VCaP (cell line): ENCODE measurements around the gene CAMTA1.
"Not testable (repeated sequence)": the region's sequence is repeated elsewhere in the genome, so short reads cannot be mapped to it uniquely, and the experiment has no call there.

Source experiments
- H3K27ac ChIP-seq: fragments of 450-650 bp; 2 replicates; pipeline ENCODE4 v1.5.1; 2017
- TF ChIP-seq, protein P1 (sequence below): fragments of 450-650 bp; conservative IDR thresholded peaks from 2 replicates; pipeline ENCODE4 v1.5.1; 2017; ENCODE audit warnings: mild to moderate bottlenecking, moderate library complexity

Gene CAMTA1

DNA sequence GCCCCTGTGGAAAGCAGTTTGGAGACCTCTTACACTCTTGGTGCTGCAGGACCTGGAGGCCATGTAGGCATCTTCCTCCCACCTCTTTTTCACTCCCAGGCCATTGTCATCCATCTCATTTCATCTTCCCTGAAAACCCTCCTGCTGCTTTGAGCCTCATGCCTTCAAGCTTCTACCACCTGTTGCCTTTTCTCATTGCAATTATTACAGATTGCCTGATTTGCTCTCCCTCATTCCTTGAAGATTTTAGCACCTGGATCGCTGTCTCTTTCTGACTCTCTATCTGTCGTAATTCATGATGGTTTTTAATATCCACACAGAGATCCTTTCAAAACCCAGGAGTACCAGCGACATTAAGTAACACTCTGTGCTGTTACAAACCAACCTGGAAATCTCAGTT lies 350.2 kb downstream of the CAMTA1 start:
- TF ChIP-seq, protein P1, sequence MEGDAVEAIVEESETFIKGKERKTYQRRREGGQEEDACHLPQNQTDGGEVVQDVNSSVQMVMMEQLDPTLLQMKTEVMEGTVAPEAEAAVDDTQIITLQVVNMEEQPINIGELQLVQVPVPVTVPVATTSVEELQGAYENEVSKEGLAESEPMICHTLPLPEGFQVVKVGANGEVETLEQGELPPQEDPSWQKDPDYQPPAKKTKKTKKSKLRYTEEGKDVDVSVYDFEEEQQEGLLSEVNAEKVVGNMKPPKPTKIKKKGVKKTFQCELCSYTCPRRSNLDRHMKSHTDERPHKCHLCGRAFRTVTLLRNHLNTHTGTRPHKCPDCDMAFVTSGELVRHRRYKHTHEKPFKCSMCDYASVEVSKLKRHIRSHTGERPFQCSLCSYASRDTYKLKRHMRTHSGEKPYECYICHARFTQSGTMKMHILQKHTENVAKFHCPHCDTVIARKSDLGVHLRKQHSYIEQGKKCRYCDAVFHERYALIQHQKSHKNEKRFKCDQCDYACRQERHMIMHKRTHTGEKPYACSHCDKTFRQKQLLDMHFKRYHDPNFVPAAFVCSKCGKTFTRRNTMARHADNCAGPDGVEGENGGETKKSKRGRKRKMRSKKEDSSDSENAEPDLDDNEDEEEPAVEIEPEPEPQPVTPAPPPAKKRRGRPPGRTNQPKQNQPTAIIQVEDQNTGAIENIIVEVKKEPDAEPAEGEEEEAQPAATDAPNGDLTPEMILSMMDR: no peak
- H3K27ac ChIP-seq: no peak overlapping the region

DNA sequence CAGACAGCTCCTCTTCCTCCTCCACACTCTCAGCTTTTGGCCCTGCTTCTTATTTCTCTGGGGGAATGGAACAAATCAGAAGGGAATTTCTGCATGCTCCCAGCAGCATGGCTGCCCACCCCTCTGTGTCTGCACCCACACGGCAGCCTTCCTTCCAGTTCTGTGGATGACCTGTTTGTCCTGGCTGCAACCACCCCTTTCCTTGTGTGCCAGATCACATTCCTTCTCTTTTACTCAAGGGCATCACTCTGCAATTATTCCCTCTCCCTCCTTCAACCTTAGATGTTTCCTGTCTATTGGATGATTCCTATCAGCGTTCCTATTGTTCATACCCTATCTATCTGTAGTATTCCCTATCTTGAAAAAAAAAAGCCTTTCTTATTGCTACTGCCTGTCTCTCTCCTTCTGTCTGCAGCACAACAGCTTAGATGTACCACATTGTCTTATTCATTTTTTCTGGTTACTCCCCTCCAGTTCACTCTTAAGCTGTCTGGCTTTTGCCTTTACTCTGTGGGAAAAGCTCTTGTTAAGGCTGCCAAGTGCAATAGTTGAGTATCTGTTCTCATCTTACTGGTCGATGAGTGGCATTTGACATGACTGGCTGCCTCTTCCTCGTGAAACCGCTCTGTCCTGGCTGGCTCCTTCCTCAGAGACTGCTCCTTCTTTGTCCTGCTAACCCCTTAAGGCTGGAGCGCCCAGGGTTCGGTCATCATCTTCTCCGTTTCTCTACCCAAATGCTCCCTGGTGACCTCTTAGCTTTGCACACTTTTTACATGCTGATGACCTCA lies 351.1 kb downstream of the CAMTA1 start:
- TF ChIP-seq, protein P1: no peak
- H3K27ac ChIP-seq: no peak overlapping the region

DNA sequence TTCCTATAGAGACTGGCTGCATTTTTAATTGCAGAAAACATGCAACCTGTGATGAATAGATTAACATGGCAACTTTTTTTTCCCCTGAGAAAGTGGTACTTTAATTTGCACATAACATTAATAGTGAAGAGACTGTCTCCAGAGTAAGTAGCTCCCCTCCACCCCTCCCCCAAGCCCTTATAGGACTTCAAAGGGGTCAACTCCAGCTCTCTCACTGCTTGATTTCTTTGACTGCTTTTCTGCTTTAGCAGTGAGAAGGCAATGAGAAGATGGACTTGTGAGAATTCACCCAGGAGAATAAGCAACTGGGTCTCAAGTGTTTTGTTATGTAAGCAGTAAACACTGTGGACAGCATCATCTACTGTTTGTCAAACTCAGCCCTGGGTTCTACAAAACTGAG lies 355.0 kb downstream of the CAMTA1 start:
- no peak overlapping the region for H3K27ac ChIP-seq
- TF ChIP-seq, protein P1: no peak

DNA sequence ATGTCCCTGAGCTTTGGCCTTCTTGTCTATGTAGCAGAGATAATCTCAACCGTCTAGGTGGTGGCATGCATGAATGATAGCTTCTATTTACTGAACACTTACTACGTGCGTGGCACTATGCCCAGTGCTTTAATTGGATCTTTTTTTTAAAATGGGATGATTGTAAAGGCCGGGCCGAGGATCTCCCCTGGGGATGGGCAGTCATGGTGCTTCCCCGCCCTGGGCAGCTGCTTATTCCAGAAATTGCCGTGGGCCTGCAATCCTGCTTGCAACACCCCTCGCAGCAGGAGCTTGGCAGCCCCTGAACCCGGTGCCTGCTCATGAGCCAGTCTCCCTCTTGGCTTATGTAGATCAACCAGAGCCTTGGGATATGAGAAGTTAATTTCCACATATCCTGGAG lies 360.7 kb downstream of the CAMTA1 start:
- TF ChIP-seq, protein P1: no peak
- no peak overlapping the region for H3K27ac ChIP-seq

DNA sequence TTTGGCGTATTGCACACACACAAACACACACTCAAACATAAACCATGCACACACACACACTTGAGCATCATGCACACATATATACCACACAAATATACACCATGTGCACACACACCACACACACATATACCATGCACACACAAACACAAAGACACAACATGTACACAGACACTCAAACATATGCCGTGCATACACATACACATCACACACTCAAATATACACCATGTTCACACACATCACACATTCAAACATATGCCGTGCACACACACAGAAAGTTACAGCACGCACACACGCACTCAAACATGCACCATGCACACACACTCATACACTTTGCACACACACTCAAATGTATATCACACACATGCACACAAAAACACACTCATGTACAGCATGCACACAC lies 361.5 kb downstream of the CAMTA1 start:
- TF ChIP-seq, protein P1: no peak
- H3K27ac ChIP-seq: no peak overlapping the region

DNA sequence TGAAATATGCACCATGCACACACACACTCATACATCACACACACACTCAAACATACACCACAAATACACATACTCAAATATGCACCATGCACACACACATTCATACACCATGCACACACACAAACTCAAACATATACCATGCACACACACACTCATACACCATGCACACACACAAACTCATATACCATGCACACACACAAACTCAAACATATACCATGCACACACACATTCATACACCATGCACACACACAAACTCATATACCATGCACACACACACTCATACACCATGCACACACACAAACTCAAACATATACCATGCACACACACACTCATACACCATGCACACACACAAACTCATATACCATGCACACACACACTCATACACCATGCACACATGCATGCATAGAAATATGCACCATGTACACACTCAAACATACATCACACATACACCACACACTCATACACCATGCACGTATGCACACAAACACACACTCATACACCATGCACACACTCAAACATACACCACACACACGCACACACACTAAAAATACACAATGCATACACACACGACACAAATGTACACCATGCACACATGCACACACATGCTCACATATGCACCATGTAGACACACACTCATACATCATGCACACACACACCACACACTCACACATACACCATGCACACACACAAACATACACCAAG lies 362.5 kb downstream of the CAMTA1 start:
- not testable (repeated sequence) for H3K27ac ChIP-seq

DNA sequence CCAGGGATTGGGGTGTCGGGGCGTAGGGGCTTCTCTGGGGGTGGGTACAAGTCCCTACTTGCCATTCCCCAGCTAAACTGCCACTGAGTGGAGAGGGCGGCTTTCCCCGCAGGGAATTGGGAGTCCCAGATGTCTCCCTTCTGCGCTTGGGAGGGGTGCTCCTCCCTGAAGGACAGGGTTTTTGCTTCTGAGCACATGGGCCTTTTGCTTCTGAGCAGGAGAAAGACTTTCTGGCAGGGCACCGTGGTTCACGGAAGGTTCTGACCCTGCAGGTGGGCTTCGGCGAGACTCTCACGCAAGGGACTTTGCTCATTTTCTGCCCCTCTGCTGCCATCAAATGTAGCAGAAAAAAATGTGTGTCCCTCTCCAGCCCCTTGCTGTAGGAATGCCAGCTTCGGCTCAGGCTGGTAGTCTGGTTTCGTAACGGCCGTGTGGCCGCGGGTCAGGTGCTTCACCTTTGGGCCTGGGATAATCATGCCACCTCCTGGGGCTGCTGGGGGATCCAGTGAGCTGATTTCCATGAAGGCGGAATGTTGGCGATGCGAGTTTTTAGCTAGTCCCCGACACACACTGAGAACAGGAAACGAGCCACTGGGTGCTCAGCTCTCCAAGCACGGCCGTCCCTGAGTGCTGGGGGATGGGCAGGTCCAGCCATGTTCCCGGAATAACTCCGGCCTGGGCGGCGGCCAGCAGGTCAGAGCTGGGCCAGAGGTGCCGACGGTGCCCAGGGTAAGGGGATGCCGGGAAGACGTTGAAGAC lies 364.0 kb downstream of the CAMTA1 start:
- TF ChIP-seq, protein P1: no peak
- H3K27ac ChIP-seq: no peak overlapping the region
